Astrocyte (in vitro differentiated cells and primary cell): ENCODE data around the gene ADGRF1. TPM values are rescaled to one million over a fixed set of nuclear protein-coding genes. Genes with fewer than 3 reads are reported as not detected.

ENCODE experiments used
- DNase-seq: peaks from one replicate; pipeline ENCODE4 v3.0.0-alpha.2; 2010; ENCODE audit warnings: low read depth
- FAIRE-seq: peaks from 2 replicates; lab custom pipeline; 2011; peaks lifted over from hg19 to GRCh38; lab: Jason Lieb, UNC
- H2AFZ ChIP-seq: 2 replicates; pipeline ENCODE4 v1.6.0; 2012; ENCODE audit warnings: low read depth, low read length, inconsistent platforms
- H3K27ac ChIP-seq: 2 replicates; pipeline ENCODE4 v1.5.1; 2011; ENCODE audit warnings: low read depth, low read length, inconsistent platforms
- H3K27me3 ChIP-seq: 2 replicates; pipeline ENCODE4 v1.6.0; 2011; ENCODE audit warnings: low read length, inconsistent platforms; ENCODE audit not compliant: insufficient read depth
- H3K36me3 ChIP-seq: 2 replicates; pipeline ENCODE4 v1.5.1; 2011; ENCODE audit warnings: low read length, inconsistent platforms; ENCODE audit not compliant: insufficient read depth
- H3K4me1 ChIP-seq: 2 replicates; pipeline ENCODE4 v1.5.1; 2011; ENCODE audit warnings: low read length, inconsistent platforms; ENCODE audit not compliant: insufficient read depth
- H3K4me2 ChIP-seq: 2 replicates; pipeline ENCODE4 v1.6.0; 2012; ENCODE audit warnings: low read length, inconsistent platforms
- H3K4me3 ChIP-seq: 2 replicates; pipeline ENCODE4 v1.5.1; 2011; ENCODE audit warnings: low read depth, mild to moderate bottlenecking, low read length, inconsistent platforms; ENCODE audit not compliant: insufficient read depth
- H3K79me2 ChIP-seq: 2 replicates; pipeline ENCODE4 v1.6.0; 2012; ENCODE audit warnings: mild to moderate bottlenecking, low read length, inconsistent platforms; ENCODE audit not compliant: insufficient read depth
- H3K9ac ChIP-seq: 2 replicates; pipeline ENCODE4 v1.6.0; 2012; ENCODE audit warnings: mild to moderate bottlenecking, low read length, inconsistent platforms
- H3K9me3 ChIP-seq: 2 replicates; pipeline ENCODE4 v1.5.1; 2012; ENCODE audit warnings: low read depth, mild to moderate bottlenecking, low read length, inconsistent platforms; ENCODE audit not compliant: insufficient read depth
- H4K20me1 ChIP-seq: 2 replicates; pipeline ENCODE4 v1.6.0; 2012; ENCODE audit warnings: low read length, inconsistent platforms; ENCODE audit not compliant: insufficient read depth
- H3K27ac Mint-ChIP-seq: one replicate; pipeline ENCODE4 v1.8.0; 2021; ENCODE audit warnings: mild to moderate bottlenecking, mixed read lengths; ENCODE audit not compliant: unreplicated experiment
- H3K27me3 Mint-ChIP-seq: one replicate; pipeline ENCODE4 v1.8.0; 2021; ENCODE audit warnings: low read depth, mixed read lengths; ENCODE audit not compliant: unreplicated experiment
- H3K36me3 Mint-ChIP-seq: one replicate; pipeline ENCODE4 v1.8.0; 2021; ENCODE audit warnings: low read depth, mixed read lengths; ENCODE audit not compliant: unreplicated experiment
- H3K4me1 Mint-ChIP-seq: one replicate; pipeline ENCODE4 v1.8.0; 2021; ENCODE audit warnings: low read depth, mixed read lengths; ENCODE audit not compliant: unreplicated experiment
- H3K4me3 Mint-ChIP-seq: one replicate; pipeline ENCODE4 v1.8.0; 2021; ENCODE audit warnings: mild to moderate bottlenecking, moderate library complexity, mixed read lengths; ENCODE audit not compliant: unreplicated experiment
- H3K9me3 Mint-ChIP-seq: one replicate; pipeline ENCODE4 v1.8.0; 2021; ENCODE audit warnings: mild to moderate bottlenecking, mixed read lengths; ENCODE audit not compliant: unreplicated experiment
- CTCF ChIP-seq: IDR thresholded peaks from 2 replicates; pipeline ENCODE4 v1.5.1; 2011; ENCODE audit warnings: low read depth, mild to moderate bottlenecking, inconsistent platforms, low read length, moderate library complexity; ENCODE audit not compliant: insufficient read depth
- EZH2 ChIP-seq: IDR thresholded peaks from 2 replicates; pipeline ENCODE4 v1.6.1; 2012; ENCODE audit warnings: mild to moderate bottlenecking, low read length, inconsistent platforms; ENCODE audit not compliant: insufficient read depth
- total RNA-seq: library from RNA; stranded (reverse); gene quantifications from 2 replicates; pipeline ENCODE4 v1.2.1, GENCODE V29; 2021

ADGRF1 gene
- total RNA-seq, 1 donor from 2014 or later = 0.25 TPM

GRCh38 chr6:46959419-46959818 is 82.7 kb downstream of the ADGRF1 start:
- Mint-ChIP-seq H3K27ac (no peak overlapping the region), H3K4me1 (peaks cover 16% of the 10 kb centered on the region), H3K27me3 (no peaks in the 10 kb centered on the region), H3K4me3 (no peak overlapping the region), H3K9me3 (no peaks in the 10 kb centered on the region), H3K36me3 (no peaks in the 10 kb centered on the region)
- no peak for FAIRE-seq
- no peak overlapping the region for H3K27ac ChIP-seq
- no peak for TF ChIP-seq CTCF
- TF ChIP-seq EZH2 = no peak
- H3K9me3 ChIP-seq = no peaks in the 10 kb centered on the region
- no peak for DNase-seq
- no peak overlapping the region for H3K9ac ChIP-seq
- H4K20me1 ChIP-seq = no peaks in the 10 kb centered on the region
- H2AFZ ChIP-seq = no peak overlapping the region
- H3K4me1 ChIP-seq = peaks cover 14% of the 10 kb centered on the region
- H3K4me2 ChIP-seq = no peak overlapping the region
- H3K36me3 ChIP-seq = no peaks in the 10 kb centered on the region
- no peaks in the 10 kb centered on the region for H3K27me3 ChIP-seq
- H3K79me2 ChIP-seq = no peaks in the 10 kb centered on the region
- H3K4me3 ChIP-seq = no peak overlapping the region

- Mint-ChIP-seq H3K4me1 (peaks cover 23% of the 10 kb centered on the region), H3K36me3 (no peaks in the 10 kb centered on the region), H3K27me3 (peaks cover 5% of the 10 kb centered on the region), H3K4me3 (no peak overlapping the region), H3K27ac (no peak overlapping the region), H3K9me3 (no peaks in the 10 kb centered on the region)
- H2AFZ ChIP-seq = no peak overlapping the region
- H3K36me3 ChIP-seq = no peaks in the 10 kb centered on the region
- H3K27me3 ChIP-seq = peaks cover 2% of the 10 kb centered on the region
- H3K27ac ChIP-seq = no peak overlapping the region
- no peaks in the 10 kb centered on the region for H3K79me2 ChIP-seq
- no peaks in the 10 kb centered on the region for H3K4me1 ChIP-seq
- FAIRE-seq = no peak
- H3K4me2 ChIP-seq = no peak overlapping the region
- H3K9me3 ChIP-seq = no peaks in the 10 kb centered on the region
- no peak overlapping the region for H3K9ac ChIP-seq
- no peak overlapping the region for H3K4me3 ChIP-seq
- H4K20me1 ChIP-seq = no peaks in the 10 kb centered on the region
- DNase-seq = no peak
- no peak for TF ChIP-seq CTCF
- no peak for TF ChIP-seq EZH2
Observed at GRCh38 chr6:46956409-46956808, 85.7 kb downstream of the ADGRF1 start.

GRCh38 chr6:46954837-46955451 is 87.2 kb downstream of the ADGRF1 start:
- H3K27me3 ChIP-seq = peaks cover 2% of the 10 kb centered on the region
- FAIRE-seq = no peak
- H3K79me2 ChIP-seq = no peaks in the 10 kb centered on the region
- Mint-ChIP-seq H3K27ac (no peak overlapping the region), H3K4me3 (no peak overlapping the region), H3K9me3 (no peaks in the 10 kb centered on the region), H3K4me1 (peaks cover 23% of the 10 kb centered on the region), H3K27me3 (peaks cover 8% of the 10 kb centered on the region), H3K36me3 (no peaks in the 10 kb centered on the region)
- no peak overlapping the region for H3K27ac ChIP-seq
- TF ChIP-seq EZH2 (no peak), CTCF (no peak)
- H3K9ac ChIP-seq = no peak overlapping the region
- H3K36me3 ChIP-seq = no peaks in the 10 kb centered on the region
- no peak overlapping the region for H2AFZ ChIP-seq
- H3K4me2 ChIP-seq = no peak overlapping the region
- H4K20me1 ChIP-seq = no peaks in the 10 kb centered on the region
- H3K4me3 ChIP-seq = no peak overlapping the region
- no peaks in the 10 kb centered on the region for H3K9me3 ChIP-seq
- no peaks in the 10 kb centered on the region for H3K4me1 ChIP-seq
- no peak for DNase-seq
